Measurements from ENCODE around the gene SIGLEC14. TPM values are rescaled to one million over a fixed set of nuclear protein-coding genes. Genes with fewer than 3 reads are reported as not detected.

Gene SIGLEC14
- polyA plus RNA-seq, 1 donor from 2014 or later: not detected

GRCh38 chr19:51692468-51692867 is 45.8 kb upstream of the SIGLEC14 start:
- peak overlapping the region; percentile 33 for H3K4me2 ChIP-seq (ENCODE audit: low read length)
- H3K9ac ChIP-seq (ENCODE audit: low read length): peak overlapping the region; percentile 92
- H3K9me3 ChIP-seq (ENCODE audit: low read length): no peaks in the 10 kb centered on the region
- H3K27me3 ChIP-seq (ENCODE audit: insufficient read depth, low read depth, low read length): no peaks in the 10 kb centered on the region
- H3K9me2 ChIP-seq (ENCODE audit: insufficient read depth, low read length): no peaks in the 10 kb centered on the region
- TF ChIP-seq SMC3 (conservative IDR thresholded peaks at IDR 0.05; ENCODE audit: poor library complexity) (no peak), POLR2AphosphoS5 (IDR thresholded peaks at IDR 0.05) (no peak), RAD21 (conservative IDR thresholded peaks at IDR 0.05) (no peak), CTCF (IDR thresholded peaks at IDR 0.05; ENCODE audit: poor library complexity, severe bottlenecking) (no peak), MXI1 (conservative IDR thresholded peaks at IDR 0.05; ENCODE audit: poor library complexity, severe bottlenecking) (no peak), TAF1 (IDR thresholded peaks at IDR 0.05; ENCODE audit: low read depth) (no peak), EP300 (conservative IDR thresholded peaks at IDR 0.05; ENCODE audit: poor library complexity, severe bottlenecking) (no peak), EZH2 (IDR thresholded peaks at IDR 0.05; ENCODE audit: borderline replicate concordance, insufficient read depth, low read length, poor library complexity, severe bottlenecking) (no peak), REST (IDR thresholded peaks at IDR 0.05; ENCODE audit: borderline replicate concordance) (no peak)
- no peaks in the 10 kb centered on the region for H3K36me3 ChIP-seq (ENCODE audit: insufficient read depth, low read length)
- H2AFZ ChIP-seq (ENCODE audit: low read depth, low read length): no peak overlapping the region
- peaks cover 41% of the 10 kb centered on the region for H3K79me2 ChIP-seq (replicated peaks; ENCODE audit: insufficient read depth, low read length)
- H3K27ac ChIP-seq (ENCODE audit: low read length): no peak overlapping the region
- no peaks in the 10 kb centered on the region for H3F3A ChIP-seq (ENCODE audit: insufficient read depth, low read length, poor library complexity, severe bottlenecking)
- peaks cover 13% of the 10 kb centered on the region for H4K20me1 ChIP-seq (ENCODE audit: insufficient read depth)
- H3K4me3 ChIP-seq (ENCODE audit: low read length): peak overlapping the region; percentile 90

- peak overlapping the region; percentile 99 for H3K27ac ChIP-seq (ENCODE audit: low read length)
Observed at GRCh38 chr19:51691584-51692428, 45.2 kb upstream of the SIGLEC14 start.

More at GRCh38 chr19:51691584-51692428, 45.2 kb upstream of the SIGLEC14 start:
- Histone ChIP-seq H3K9me2 (ENCODE audit: insufficient read depth, low read length) (no peaks in the 10 kb centered on the region), H3K4me3 (ENCODE audit: low read length) (peak overlapping the region; percentile 90), H3K79me2 (replicated peaks; ENCODE audit: insufficient read depth, low read length) (peaks cover 46% of the 10 kb centered on the region), H3K9me3 (ENCODE audit: low read length) (no peaks in the 10 kb centered on the region), H3F3A (ENCODE audit: insufficient read depth, low read length, poor library complexity, severe bottlenecking) (no peaks in the 10 kb centered on the region), H2AFZ (ENCODE audit: low read depth, low read length) (peak overlapping the region; percentile 32), H4K20me1 (ENCODE audit: insufficient read depth) (peaks cover 13% of the 10 kb centered on the region), H3K9ac (ENCODE audit: low read length) (peak overlapping the region; percentile 92), H3K4me2 (ENCODE audit: low read length) (peak overlapping the region; percentile 79), H3K36me3 (ENCODE audit: insufficient read depth, low read length) (no peaks in the 10 kb centered on the region), H3K27me3 (ENCODE audit: insufficient read depth, low read depth, low read length) (no peaks in the 10 kb centered on the region)
- no peak for TF ChIP-seq CTCF (IDR thresholded peaks at IDR 0.05; ENCODE audit: poor library complexity, severe bottlenecking)
- no peak for TF ChIP-seq TAF1 (IDR thresholded peaks at IDR 0.05; ENCODE audit: low read depth)
- TF ChIP-seq POLR2AphosphoS5 (IDR thresholded peaks at IDR 0.05): no peak
- TF ChIP-seq RAD21 (conservative IDR thresholded peaks at IDR 0.05): no peak
- no peak for TF ChIP-seq MXI1 (conservative IDR thresholded peaks at IDR 0.05; ENCODE audit: poor library complexity, severe bottlenecking)
- no peak for TF ChIP-seq EZH2 (IDR thresholded peaks at IDR 0.05; ENCODE audit: borderline replicate concordance, insufficient read depth, low read length, poor library complexity, severe bottlenecking)
- no peak for TF ChIP-seq REST (IDR thresholded peaks at IDR 0.05; ENCODE audit: borderline replicate concordance)
- no peak for TF ChIP-seq EP300 (conservative IDR thresholded peaks at IDR 0.05; ENCODE audit: poor library complexity, severe bottlenecking)
- no peak for TF ChIP-seq SMC3 (conservative IDR thresholded peaks at IDR 0.05; ENCODE audit: poor library complexity)
